A673 (cell line): ENCODE results near the gene NLRP12.

Experiments
- CTCF ChIP-seq: fragments of 300-800, 200-600 bp; sonication (generic); conservative IDR thresholded peaks from 2 replicates; pipeline ENCODE4 v1.5.1; 2017; ENCODE audit warnings: low read depth, mild to moderate bottlenecking, antibody characterized with exemption, low read length, moderate library complexity, mixed read lengths
- EZH2 ChIP-seq: fragments of 200-600 bp; sonication (generic); IDR thresholded peaks from 2 replicates; pipeline ENCODE4 v1.6.1; 2017; ENCODE audit warnings: borderline replicate concordance, low read depth, mild to moderate bottlenecking, mixed read lengths, antibody characterized with exemption, low read length; ENCODE audit not compliant: poor library complexity, severe bottlenecking

- TF ChIP-seq EZH2 = no peak
- no peak for TF ChIP-seq CTCF
These were observed 4.3 kb downstream of the NLRP12 start for GRCh38 chr19:53819861-53820260.
